ENCODE measurements around the gene DEPDC5. TPM values are rescaled to one million over a fixed set of nuclear protein-coding genes. Genes with fewer than 3 reads are reported as not detected.

The DEPDC5 gene
- polyA plus RNA-seq, 10 donors, result 7.0 to 12.1 (median 10.3) TPM

DNA sequence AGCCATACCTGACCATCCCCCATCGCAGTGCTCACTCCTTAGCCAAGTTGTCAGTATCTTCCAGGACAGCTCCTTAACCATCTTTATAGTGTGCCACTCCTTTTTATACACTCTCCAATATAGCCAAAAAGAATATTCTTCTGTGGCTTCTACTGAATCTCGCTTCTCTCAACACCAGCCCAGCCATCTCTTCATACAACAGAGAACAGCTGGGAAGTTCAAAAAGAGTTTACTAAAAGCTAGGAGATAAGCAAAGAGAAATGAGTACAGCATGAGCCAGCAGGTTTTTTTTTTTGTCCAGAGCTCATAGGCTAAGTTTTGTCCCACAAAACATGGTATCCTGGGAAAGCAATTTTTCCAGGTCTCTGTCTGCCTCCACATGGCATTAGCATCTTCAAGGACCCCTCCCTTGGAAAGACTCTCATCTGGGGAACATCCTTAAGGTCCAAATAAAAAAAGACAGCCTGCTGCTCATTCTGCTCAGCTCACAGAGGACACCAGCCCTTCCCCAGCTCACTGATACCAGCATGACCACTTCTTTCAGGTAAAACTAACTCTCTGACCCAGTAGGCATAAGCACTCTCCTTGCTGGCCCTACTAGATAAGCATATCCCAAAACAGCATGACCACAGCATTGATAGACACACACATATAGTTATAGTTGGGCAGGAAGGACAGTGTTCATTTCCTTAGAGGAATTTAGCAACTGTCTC lies 141.7 kb downstream of the DEPDC5 start:
- DNase-seq, result no peak

DNA sequence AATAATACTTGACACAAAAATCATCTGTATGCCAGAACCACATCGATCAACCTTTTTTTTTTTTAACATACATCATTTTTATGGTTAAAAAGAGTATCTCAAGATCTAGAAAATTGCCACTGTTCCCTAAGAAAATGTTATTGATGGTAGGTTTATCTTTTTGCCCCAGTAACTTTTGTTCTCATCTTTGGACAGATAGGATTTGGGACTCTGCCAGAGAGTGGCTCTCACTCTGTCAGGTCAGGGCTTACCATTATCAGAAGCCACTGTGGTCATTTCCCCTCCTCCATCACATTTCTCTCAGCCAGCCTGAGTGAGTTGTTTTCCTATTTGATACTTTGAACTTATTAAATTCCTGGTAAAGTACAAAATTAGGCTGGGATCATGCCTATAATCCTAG lies 142.7 kb downstream of the DEPDC5 start:
- no peak for DNase-seq

DNA sequence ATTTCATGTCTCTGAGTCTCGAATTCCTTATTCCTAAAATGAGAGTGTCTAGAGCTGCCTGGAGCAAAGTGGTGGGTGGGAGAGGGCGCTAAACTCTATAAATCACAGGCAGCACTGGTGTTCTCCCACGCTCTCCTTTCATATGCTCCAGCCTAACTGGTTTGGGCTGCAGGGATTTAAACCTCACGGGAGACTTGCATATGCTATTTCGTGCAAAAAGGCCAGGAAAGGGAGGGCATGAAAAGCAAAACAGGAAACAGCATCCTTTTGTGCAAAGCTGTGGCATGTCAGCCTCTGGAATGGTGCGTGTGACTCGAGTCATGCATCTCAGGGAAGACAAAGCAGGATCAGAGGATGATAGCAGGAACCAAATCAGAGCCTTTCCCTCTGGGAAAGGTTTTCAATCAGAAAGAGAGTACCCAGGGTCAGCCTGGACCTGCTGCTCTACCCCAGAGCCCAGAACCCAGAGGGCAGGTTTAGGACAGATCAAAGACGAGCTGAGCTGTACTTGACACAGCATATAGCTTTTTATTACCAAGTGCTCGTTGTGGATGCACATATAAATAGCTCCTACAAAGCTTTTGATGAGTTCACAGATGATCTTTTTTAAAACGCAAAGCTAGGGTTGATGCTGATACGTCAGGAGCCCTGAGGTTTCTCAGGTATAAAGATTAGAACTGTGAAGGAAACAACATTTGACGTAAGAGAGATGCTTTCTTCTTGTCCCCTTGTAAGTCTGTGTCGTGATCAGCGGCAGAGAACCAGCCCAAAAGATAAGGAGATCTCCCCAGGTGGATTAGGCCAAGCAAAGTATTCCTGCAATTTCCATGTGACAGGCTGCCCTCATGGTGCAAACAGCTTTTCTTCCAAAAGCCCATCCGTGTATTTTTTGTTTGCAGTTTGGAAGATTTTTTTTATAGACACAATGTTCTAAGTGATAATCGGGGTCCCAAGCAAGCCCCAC lies 144.3 kb downstream of the DEPDC5 start:
- no peak for DNase-seq

DNA sequence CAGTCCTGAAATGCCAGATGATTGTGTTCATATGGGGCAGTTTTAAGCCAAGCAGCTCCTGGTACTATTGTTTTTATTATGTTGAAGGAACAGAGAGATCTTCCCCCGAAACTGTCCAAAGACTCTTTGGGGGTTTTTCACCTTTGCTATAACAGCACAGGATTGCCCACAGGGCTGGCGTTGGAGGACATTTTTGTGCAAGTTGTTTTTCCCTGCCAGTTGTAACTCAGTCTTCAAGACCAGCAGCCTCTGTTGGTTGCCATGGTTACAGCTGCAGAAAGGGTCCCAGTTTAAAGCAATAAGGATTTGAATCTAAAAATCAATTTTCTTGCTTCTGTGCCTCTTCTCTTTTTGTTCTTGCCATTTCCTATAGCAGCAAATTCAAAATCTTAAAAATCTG lies 145.1 kb downstream of the DEPDC5 start:
- no peak for DNase-seq

DNA sequence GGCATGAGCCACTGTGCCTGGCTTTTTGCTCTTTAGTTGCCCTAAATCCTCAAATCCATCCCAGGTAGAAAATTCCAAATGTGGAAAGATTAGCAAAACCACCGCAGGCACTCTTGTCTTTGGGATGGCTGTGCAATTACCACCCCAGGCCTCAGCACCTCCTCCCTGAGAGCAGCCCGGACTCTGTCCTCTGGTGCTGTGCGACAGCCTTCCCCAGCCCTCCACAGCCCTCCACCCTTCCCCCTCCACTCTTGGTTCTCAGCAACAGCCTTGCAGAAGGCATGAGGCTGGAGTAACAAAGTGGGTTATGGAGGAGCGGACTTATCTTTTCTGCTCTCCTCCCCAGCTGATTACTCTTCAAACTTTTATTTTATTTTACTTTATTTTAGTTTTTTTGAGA lies 145.8 kb downstream of the DEPDC5 start:
- no peak for DNase-seq

DNA sequence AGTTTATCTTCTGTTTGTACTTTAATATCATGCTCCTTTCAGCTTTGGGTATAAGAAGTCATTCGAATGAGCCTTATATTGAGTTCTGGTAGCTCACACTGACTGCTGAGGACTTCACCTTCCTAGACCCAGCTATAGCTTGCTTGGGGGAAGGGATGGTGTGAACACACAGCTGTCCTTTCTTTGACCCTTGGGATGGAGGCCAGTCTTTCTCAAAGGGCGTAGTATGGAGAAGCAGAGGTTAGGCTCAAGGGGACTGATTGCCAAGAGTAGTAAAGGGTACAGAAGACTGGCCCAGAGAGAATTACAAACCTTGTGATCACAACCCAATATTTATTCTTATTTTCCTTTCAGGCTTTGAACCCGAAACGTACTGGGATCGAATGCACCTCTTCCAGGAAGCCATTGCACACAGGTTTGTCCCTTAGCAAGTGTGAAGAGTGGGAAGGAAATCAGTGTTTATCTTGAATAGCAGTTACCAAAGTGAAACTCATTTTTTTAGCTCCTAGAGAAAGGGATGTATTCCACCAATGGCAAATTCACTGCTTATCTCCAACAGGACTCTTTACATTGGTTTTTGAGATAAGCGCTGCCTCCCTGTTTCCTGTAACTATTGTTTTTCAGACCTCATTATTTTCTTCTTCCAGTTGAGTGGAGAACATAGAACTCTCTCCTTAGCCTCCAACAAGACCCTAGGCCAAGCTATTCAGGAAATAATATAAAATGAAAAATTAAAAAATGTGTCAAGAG lies 147.7 kb downstream of the DEPDC5 start:
- DNase-seq, result no peak

DNA sequence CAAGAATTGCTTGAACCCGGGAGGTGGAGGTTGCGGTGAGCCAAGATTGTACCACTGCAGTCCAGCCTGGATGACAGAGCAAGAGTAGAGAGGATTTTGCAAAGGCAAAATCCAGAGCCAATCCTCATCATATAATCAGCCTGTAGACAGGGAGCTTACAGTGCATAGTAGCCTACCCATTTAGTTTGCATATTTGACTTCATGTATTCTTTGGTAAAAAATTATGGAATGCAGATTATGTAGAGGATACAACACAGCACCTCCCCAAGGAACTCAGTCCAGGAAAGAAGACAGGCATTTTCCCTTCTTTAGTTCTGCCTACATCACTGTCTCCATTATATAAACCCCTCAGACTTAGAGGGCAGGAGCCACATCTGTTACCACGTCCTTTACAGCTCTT lies 150.8 kb downstream of the DEPDC5 start:
- no peak for DNase-seq

DNA sequence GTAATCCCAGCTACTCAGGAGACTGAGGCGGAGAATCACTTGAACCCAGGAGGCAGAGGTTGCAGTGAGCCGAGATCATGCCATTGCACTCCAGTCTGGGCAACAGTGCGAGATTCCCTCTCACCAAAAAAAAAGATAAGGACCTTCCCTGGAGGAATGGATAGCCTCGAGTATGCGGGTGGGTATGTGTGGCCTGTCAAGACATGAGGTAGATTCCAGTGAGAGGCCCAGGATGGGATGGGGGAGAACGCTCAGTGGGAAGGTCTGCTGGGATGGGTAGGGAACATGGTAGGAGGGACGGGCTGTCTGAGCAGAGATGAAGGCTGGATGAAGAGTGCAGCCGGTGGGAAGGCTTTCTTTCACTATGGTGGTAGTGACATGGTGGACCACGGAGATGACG lies 151.5 kb downstream of the DEPDC5 start:
- no peak for DNase-seq

DNA sequence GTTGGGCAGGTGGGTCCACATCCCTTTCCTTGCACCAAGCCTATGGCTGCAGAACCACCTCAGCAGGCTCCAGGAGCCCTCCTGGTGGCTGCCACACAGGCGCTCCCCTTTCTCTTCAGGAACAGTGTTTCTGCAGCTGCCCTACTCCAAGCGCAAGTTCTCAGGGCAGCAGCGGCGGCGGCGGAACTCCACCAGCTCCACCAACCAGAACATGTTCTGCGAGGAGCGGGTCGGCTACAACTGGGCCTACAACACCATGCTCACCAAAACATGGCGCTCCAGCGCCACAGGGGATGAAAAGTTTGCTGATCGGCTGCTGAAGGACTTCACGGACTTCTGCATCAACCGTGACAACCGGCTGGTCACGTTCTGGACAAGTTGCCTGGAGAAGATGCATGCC lies 152.3 kb downstream of the DEPDC5 start:
- no peak for DNase-seq

DNA sequence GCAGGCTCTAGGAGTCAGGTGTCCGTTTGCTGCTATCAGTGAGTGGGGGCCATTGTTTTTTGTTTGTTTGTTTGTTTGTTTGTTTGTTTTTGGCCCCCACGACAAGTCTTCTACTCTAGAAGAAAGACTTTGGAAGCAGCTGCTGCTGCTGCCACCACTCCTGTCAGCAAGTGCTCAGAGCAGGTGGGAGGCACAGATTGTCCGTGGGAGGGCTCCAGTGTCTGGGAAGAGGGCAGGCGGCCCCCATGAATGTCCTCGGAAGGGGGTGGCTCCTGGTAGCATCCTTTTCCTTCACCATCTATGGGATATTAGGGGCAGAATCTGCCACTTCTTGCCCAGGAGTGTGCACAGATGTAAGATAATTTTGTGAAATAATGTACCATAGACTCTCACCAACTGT lies 152.8 kb downstream of the DEPDC5 start:
- no peak for DNase-seq

DNA sequence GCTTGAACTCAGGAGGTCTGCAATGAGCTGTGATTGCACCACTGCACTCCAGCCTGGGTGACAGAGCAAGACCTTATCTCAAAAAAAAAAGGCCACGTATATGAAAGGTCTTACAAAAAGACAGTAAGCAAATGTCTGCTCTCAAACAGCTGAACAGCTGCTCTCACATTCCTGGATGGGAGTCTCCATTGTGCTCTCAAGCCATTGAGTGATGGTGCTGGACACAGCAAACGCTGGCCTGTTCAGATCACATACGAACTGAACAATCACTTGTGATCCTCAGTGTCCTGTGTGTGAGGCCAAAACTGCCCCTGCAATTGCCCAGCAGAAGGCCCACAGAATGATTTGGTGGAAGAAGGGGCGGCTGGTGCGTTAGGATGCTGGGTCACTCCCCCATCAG lies 156.2 kb downstream of the DEPDC5 start:
- no peak for DNase-seq

DNA sequence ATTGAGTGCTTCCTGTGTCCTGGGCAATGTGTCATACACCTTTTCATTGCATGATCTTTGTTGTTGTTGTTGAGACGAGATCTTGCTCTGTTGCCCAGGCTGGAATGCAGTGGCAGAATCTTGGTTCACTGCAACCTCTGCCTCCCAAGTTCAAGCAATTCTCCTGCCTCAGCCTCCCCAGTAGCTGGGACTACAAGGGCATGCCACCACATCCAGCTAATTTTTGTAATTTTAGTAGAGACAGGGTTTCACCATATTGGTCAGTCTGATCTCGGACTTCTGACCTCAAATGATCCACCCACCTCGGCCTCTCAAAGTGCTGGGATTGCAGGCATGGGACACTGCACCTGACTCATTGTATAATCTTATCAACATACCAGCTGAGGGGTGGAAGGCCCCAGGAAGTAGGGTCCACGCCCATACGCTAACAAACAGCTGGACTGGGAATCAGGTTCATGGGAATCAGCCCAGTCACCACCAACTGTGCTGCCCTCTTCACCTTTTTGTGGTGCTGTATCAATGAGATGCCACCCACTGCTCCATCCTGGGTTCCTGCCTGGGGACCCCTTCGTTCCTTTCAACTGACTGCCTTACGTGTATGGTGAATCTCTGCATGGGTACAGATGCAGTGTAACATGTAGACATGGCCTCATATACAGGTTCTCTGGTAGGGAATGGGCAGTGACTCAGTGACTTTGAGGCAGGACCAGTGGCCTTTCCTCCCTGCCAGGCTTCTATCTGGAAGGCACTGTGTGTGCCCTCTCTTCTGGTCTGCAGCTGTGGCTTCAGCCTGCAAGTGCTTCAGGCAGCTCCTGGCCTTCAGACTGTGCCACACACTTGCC lies 158.0 kb downstream of the DEPDC5 start:
- no peak for DNase-seq

DNA sequence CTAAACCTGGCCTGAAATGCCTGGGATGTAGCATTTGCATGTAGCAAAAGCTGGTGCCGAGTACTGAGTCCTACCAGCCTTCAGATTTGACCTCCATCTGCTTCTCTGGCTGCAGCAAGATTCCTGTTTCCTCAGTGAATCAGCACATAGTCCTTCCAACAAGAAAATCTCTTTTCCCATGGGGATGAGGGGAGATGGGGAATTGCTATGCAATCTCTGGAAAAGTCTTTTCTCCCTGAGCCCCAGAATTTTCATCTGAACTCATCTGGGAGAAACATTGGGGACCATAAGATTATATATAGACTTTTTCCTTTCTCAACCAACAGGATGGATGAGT lies 158.6 kb downstream of the DEPDC5 start:
- no peak for DNase-seq

DNA sequence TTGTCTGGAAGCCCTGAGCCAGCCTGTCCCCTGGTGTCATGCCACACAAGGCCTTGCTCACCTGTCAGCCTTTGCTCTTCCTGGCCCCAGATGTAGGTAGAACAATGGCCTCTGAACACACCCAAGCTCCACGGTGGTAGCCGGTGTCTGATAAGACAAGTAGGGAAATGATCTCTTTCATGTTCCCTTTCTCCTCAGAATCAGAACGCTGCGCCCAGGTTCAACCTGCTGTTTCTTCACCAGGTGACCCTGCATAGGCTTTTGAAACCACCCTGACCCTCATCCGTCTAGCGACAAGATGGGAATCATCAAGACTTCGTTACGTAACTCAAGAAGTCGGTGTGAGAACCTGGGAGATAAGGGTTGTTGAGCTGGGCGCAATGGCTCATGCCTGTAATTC lies 161.8 kb downstream of the DEPDC5 start:
- DNase-seq, result no peak

DNA sequence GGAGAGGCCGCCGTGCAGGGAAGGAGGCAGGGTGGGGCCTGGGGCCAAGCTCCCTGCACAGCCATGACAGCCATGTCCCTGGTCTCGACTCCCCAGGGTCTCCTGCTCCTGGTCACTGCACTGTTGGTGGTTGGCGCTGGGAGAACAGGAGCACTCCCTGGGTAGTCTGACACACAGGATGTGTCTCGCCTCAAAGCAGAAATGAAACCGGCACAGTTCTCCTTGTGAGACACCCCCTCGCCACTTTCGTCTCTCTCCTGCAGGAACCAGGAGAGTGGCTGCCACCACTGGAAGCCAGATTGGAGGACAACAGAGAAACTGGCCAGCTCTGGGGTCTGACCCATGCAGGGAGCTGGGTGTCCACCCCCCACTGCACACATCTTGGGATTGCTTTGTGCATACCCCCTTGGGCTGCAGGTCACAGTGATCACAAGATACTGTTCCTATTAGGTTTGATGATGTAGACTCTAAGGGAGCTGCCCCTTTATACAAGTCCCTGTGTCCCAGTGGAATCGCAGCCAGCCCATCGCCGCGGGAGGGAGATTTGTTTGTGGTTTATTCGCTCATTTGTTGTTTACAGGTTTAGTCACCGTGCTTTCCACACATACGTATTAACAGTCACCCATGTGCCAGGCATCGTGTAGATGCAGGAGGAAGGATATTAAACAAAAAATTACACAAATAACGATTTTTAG lies 163.6 kb downstream of the DEPDC5 start:
- no peak for DNase-seq

DNA sequence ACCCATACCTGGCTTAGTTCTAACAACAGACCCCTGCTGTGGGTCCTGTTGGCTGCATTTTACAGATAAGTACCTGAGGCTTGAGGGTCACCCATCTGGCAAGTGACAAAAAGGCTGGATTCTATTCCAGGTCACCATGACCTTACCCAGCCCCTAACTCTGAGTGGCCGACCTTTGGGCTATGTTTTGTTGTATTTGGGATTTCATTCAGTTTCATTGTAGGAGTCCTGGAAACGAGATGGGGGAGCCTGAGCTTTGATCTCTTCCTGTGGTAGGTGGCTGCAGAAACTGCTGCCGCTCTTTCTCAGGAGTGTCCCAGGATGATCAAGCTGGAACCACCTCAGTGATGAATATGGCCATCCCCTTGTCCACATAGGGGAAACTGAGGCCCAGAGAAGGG lies 165.9 kb downstream of the DEPDC5 start:
- DNase-seq, result no peak

DNA sequence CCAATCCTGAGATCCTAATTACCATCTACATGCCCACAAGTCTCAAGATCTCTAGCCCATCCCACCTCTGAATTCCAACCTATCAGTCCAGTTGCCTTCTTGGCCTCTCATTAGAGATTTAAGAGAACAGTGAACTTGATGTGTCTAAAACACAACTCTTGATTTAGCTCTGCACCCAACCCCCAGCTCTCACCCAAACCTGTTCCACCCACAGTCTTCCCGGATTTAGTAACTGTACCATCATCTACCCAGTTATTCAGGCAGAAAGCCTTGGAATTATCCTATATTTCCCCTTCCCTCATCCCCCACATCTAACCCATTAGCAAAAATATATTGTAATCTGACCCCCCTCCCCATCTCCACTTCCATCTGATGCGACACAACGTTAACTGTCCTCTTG lies 166.5 kb downstream of the DEPDC5 start:
- DNase-seq, result no peak

DNA sequence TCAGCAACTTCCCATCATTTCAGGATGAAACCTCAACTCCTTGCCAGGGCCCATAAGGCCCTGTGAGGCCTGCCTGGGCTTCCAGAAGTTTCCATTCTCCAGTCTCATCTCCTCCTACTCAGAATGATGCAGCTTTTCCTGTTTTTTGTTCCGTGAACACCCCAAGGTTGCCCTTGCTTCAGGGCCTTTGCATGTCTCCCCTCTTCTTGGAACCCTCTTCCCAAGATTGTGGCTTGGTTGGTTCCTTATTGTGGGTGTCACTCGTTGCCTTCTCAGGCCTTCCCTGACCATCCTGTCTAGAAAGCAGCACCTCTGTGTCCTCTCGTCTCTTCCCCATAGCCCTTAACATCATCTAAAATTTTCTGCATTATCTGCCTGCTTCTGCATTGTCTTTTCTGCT lies 167.3 kb downstream of the DEPDC5 start:
- no peak for DNase-seq

DNA sequence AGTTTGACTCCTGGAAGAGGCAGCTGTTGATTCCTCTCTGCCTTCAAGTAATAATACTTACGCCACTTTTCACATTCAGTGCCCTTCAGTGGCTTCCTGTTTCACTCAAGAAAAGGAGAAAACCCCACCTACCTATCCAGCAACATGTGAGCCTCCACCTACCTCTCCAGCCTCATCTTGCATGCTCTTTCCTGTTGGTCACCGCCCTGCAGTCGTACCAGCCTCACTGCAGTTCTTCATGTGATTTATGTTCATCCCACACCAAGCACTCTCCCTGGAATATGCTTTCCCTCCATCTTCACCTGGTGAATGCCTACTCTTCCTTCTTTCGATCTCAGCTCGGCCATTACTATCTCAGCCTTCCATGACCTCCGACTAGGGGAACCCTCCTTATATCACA lies 168.7 kb downstream of the DEPDC5 start:
- no peak for DNase-seq

DNA sequence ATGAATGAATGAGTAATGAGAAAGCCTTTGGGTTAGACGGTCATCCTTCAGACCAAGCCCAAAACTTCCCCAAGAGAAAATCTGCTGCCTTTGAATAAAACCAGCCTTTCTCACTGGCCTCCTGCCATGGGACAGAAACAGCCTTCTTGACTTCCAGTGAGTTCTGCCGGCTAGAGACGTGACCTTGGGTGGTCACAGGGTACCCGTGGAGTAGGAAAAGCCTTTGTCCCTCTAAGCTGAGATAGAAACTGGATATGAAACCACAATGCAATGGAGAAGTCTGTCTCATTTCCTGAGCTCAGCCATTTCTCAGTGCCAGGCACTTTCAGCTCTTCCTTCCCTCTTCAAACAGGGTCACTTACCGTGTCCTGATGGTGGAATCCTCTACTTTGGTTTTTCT lies 169.3 kb downstream of the DEPDC5 start:
- DNase-seq, result peak in 1 of 3 donors; percentile 40

DNA sequence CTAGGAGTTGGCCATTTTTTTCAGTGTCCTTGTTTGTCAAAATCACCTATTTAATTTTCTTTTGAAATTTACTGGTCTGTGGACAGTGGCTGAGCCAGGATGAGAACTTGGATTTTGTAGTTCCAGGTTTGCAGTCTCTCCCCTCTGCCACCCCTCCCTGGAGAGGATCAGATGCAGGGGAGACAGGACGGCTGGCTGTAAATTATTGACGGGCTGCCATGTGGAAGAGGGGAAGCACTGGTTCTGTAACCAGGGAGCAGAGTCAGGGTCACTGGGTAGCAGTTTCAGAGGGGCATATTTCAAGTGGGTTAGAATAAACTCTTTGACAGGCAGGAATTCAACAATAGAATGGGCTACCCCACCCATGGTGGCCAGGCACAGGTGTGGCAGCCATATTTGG lies 169.9 kb downstream of the DEPDC5 start:
- no peak for DNase-seq
